Kidney (tissue), 14 donors: ENCODE measurements around the gene TRPM3. TPM values are rescaled to one million over a fixed set of nuclear protein-coding genes. Genes with fewer than 3 reads are reported as not detected.

Source experiments
- DNase-seq, 5 donors: peaks; one replicate each; pipeline ENCODE4 v3.0.0-alpha.2; 2013 to 2020
- FAIRE-seq: peaks from 2 replicates; lab custom pipeline; 2012; peaks lifted over from hg19 to GRCh38; lab: Jason Lieb, UNC
- H3K27ac ChIP-seq, 2 donors: one replicate each; pipeline ENCODE4 v1.7.0; 2013; ENCODE audit warnings: low read depth in 2 of 2, low read length in 2 of 2, inconsistent platforms in 1 of 2
- H3K27me3 ChIP-seq: one replicate; pipeline ENCODE4 v1.7.1; 2013; ENCODE audit warnings: low read length, inconsistent platforms; ENCODE audit not compliant: control insufficient read depth, insufficient read depth
- H3K36me3 ChIP-seq, 3 donors: one replicate each; pipeline versions ENCODE4 v1.7.0 to v1.7.1; 2013; ENCODE audit warnings: low read length in 3 of 3, control low read depth in 1 of 3, inconsistent platforms in 1 of 3; ENCODE audit not compliant: insufficient read depth in 3 of 3, control insufficient read depth in 2 of 3
- H3K4me1 ChIP-seq, 3 donors: one replicate each; pipeline versions ENCODE4 v1.7.0 to v1.7.1; 2013; ENCODE audit warnings: low read length in 3 of 3, inconsistent platforms in 1 of 3, low read depth in 1 of 3; ENCODE audit not compliant: control insufficient read depth in 2 of 3, insufficient read depth in 2 of 3
- H3K4me3 ChIP-seq, 3 donors: one replicate each; pipeline versions ENCODE4 v1.7.0 to v1.8.1; 2013; ENCODE audit warnings: low read length in 3 of 3, control low read depth in 1 of 3, inconsistent platforms in 1 of 3
- H3K9ac ChIP-seq, 3 donors: one replicate each; pipeline versions ENCODE4 v1.7.0 to v1.7.1; 2013; ENCODE audit warnings: low read length in 3 of 3, control low read depth in 1 of 3, inconsistent platforms in 1 of 3
- H3K9me3 ChIP-seq, 3 donors: one replicate each; pipeline versions ENCODE4 v1.7.0 to v1.7.1; 2013; ENCODE audit warnings: low read length in 3 of 3, control low read depth in 1 of 3, inconsistent platforms in 1 of 3; ENCODE audit not compliant: control insufficient read depth in 2 of 3, insufficient read depth in 1 of 3
- CTCF ChIP-seq: IDR thresholded peaks from 3 replicates; pipeline ENCODE4 v1.5.1; 2012; ENCODE audit warnings: mild to moderate bottlenecking, moderate library complexity, borderline replicate concordance; ENCODE audit not compliant: insufficient read depth; ENCODE audit errors: extremely low read depth
- intact Hi-C: fragments of 100-400 bp; cut with DNase I; formaldehyde crosslinking; loops from one replicate; pipeline ENCODE4 v1.11.1; 2022
- polyA plus RNA-seq: library from polyadenylated mRNA; stranded (reverse); fragments of 350-450 nt; fragmentation: Illumina TruSeq; extraction: RNeasy Lipid Tissue Mini Kit (QIAGEN cat#74804); gene quantifications from one replicate; pipeline ENCODE4 v1.2.3, GENCODE V29; 2014; ENCODE audit warnings: low read depth, low replicate concordance; ENCODE audit not compliant: insufficient read depth
- total RNA-seq: library from RNA; stranded (reverse); fragmentation: NEBNext Ultra II Directional; extraction: Animal tissue kit (Norgen Biotek cat#: 25700); gene quantifications from one replicate; pipeline ENCODE4 v1.2.1, GENCODE V29; 2021
- donor health status: control.
- donor health status: control.
- donor health status: control.
- donor health status: control.
- donor health status: control.
- donor health status: DM: yes; HTN: yes; CAD: no.
- donor health status: Normal renal cell carcinoma (clear cell type).

The TRPM3 gene
- total and polyA plus RNA-seq, 2 donors from 2014 or later: 8.8 to 11.4 TPM

GRCh38 chr9:70901746-70902145, 219.7 kb downstream of the TRPM3 start:
- Histone ChIP-seq H3K27me3 (no peaks in the 10 kb centered on the region), H3K4me1 (peaks cover 0 to 4% (median 4%) of the 10 kb centered on the region in 3 donors), H3K36me3 (no peaks in the 10 kb centered on the region), H3K9me3 (no peaks in the 10 kb centered on the region), H3K9ac (no peak overlapping the region), H3K4me3 (no peak overlapping the region), H3K27ac (no peak overlapping the region)
- FAIRE-seq (no peak), DNase-seq (no peak)
- no peak for TF ChIP-seq CTCF
- intact Hi-C loops: no loop called here

GRCh38 chr9:70901013-70901412, 220.4 kb downstream of the TRPM3 start:
- no peak for TF ChIP-seq CTCF
- H3K27me3 ChIP-seq: no peaks in the 10 kb centered on the region
- H3K36me3 ChIP-seq: no peaks in the 10 kb centered on the region
- no peaks in the 10 kb centered on the region for H3K9me3 ChIP-seq
- H3K4me3 ChIP-seq: no peak overlapping the region
- H3K9ac ChIP-seq: no peak overlapping the region
- H3K27ac ChIP-seq: no peak overlapping the region
- FAIRE-seq (no peak), DNase-seq (no peak)
- intact Hi-C loops: no loop called here
- peaks cover 0 to 4% (median 4%) of the 10 kb centered on the region in 3 donors for H3K4me1 ChIP-seq

GRCh38 chr9:70893580-70894122, 227.8 kb downstream of the TRPM3 start:
- Histone ChIP-seq H3K4me1 (no peaks in the 10 kb centered on the region), H3K27ac (no peak overlapping the region), H3K27me3 (no peaks in the 10 kb centered on the region), H3K9me3 (no peaks in the 10 kb centered on the region), H3K4me3 (no peak overlapping the region), H3K36me3 (no peaks in the 10 kb centered on the region), H3K9ac (no peak overlapping the region)
- FAIRE-seq: no peak
- no peak for DNase-seq
- intact Hi-C loops: no loop called here
- no peak for TF ChIP-seq CTCF

- no peaks in the 10 kb centered on the region for H3K36me3 ChIP-seq
- H3K27ac ChIP-seq: no peak overlapping the region
- no peak overlapping the region for H3K4me3 ChIP-seq
- DNase-seq (no peak), FAIRE-seq (no peak)
- H3K27me3 ChIP-seq: no peaks in the 10 kb centered on the region
- no peak overlapping the region for H3K9ac ChIP-seq
- intact Hi-C loops: no loop called here
- no peaks in the 10 kb centered on the region for H3K9me3 ChIP-seq
- no peak for TF ChIP-seq CTCF
- H3K4me1 ChIP-seq: no peaks in the 10 kb centered on the region
Measured at GRCh38 chr9:70888471-70888870, 232.9 kb downstream of the TRPM3 start.
